Prostate gland (tissue), 2 donors: Measurements from ENCODE around the gene NTN5. TPM values are rescaled to one million over a fixed set of nuclear protein-coding genes. Genes with fewer than 3 reads are reported as not detected.
A peak's percentile ranks its signal among the peaks of the same experiment; 100 is the strongest.

Experiments used
- DNase-seq: peaks from one replicate; pipeline ENCODE4 v3.0.0-alpha.2; 2019; ENCODE audit warnings: low spot score
- H3K27ac ChIP-seq, 2 donors: fragments of 200-600 bp; sonication (generic); 2 replicates each; pipeline ENCODE4 v1.5.1; 2017 to 2019
- H3K27me3 ChIP-seq: fragments of 200-600 bp; sonication (generic); replicated peaks from 2 replicates; pipeline ENCODE4 v1.5.1; 2019; ENCODE audit not compliant: insufficient read depth
- H3K36me3 ChIP-seq, 2 donors: fragments of 200-600 bp; sonication (generic); 1 replicate in 1 of 2; 2 replicates in 1 of 2; pipeline versions ENCODE4 v1.5.1 to v1.8.1; 2017 to 2019
- H3K4me1 ChIP-seq: fragments of 200-600 bp; sonication (generic); replicated peaks from 2 replicates; pipeline ENCODE4 v1.5.1; 2019
- H3K4me3 ChIP-seq, 2 donors: fragments of 200-600 bp; sonication (generic); 2 replicates each; pipeline ENCODE4 v1.5.1; 2017 to 2019
- H3K9me3 ChIP-seq: fragments of 200-600 bp; sonication (generic); 2 replicates; pipeline ENCODE4 v1.5.1; 2017
- CTCF ChIP-seq, 4 experiments: fragments of 200-600 bp in 2 of 4; fragments of 450-650 bp in 2 of 4; sonication (generic) in 2 of 4; IDR thresholded peaks; 1 replicate in 3 of 4; 2 replicates in 1 of 4; pipeline ENCODE4 v1.5.1; 2016 to 2019; ENCODE audit warnings: antibody characterized with exemption in 4 of 4, mild to moderate bottlenecking in 2 of 4, moderate library complexity in 2 of 4
- POLR2A ChIP-seq: fragments of 450-650 bp; IDR thresholded peaks from one replicate; pipeline ENCODE4 v1.6.1; 2016; ENCODE audit warnings: antibody characterized with exemption, mild to moderate bottlenecking
- POLR2AphosphoS5 ChIP-seq: sonication (generic); formaldehyde crosslinking; IDR thresholded peaks from one replicate; pipeline ENCODE4 v1.6.1; 2017; ENCODE audit warnings: antibody characterized with exemption
- WGBS: methylation state at CpG from one replicate; pipeline ENCODE4 v1.1.5; 2018; 5-methylcytosine and 5-hydroxymethylcytosine counted together
- intact Hi-C: fragments of 100-400 bp; cut with DNase I; formaldehyde crosslinking; loops from one replicate; pipeline ENCODE4 v1.14.2; 2022
- total RNA-seq, 2 donors: library from RNA; depleted of rRNA; stranded (reverse); fragments of >200 nt; gene quantifications; one replicate each; pipeline ENCODE4 v1.1.0, GENCODE V29; 2016

NTN5 gene
- total RNA-seq, 2 donors from 2014 or later: 0.91 to 2.6 TPM

GRCh38 chr19:48629599-48630295, 43.1 kb downstream of the NTN5 start:
- H3K27ac ChIP-seq: peak overlapping the region; percentile 58 to 63
- no peaks in the 10 kb centered on the region for H3K27me3 ChIP-seq

GRCh38 chr19:48629297-48629598, 43.6 kb downstream of the NTN5 start:
- TF ChIP-seq CTCF (IDR thresholded peaks at IDR 0.05) (no peak), POLR2AphosphoS5 (no peak)
- 86% methylated on average over 16 of the region's 22 CpGs for WGBS
- H3K36me3 ChIP-seq: no peaks in the 10 kb centered on the region
- H3K4me1 ChIP-seq: peaks cover 10% of the 10 kb centered on the region
- no peak overlapping the region for H3K4me3 ChIP-seq
- DNase-seq: no peak
- intact Hi-C loops: no loop called here
- H3K9me3 ChIP-seq: no peaks in the 10 kb centered on the region
- no peaks in the 10 kb centered on the region for H3K27me3 ChIP-seq
- peak overlapping the region in 1 of 2 donors; percentile 58 for H3K27ac ChIP-seq

More at GRCh38 chr19:48629599-48630295, 43.1 kb downstream of the NTN5 start:
- DNase-seq: no peak
- TF ChIP-seq POLR2A (no peak), POLR2AphosphoS5 (peak; percentile 6), CTCF (IDR thresholded peaks at IDR 0.05) (no peak)
- WGBS: 57% methylated on average over 48 of the region's 48 CpGs
- Histone ChIP-seq H3K4me3 (no peak overlapping the region), H3K36me3 (no peaks in the 10 kb centered on the region), H3K4me1 (peaks cover 11% of the 10 kb centered on the region), H3K9me3 (no peaks in the 10 kb centered on the region)
- intact Hi-C loops: no loop called here

GRCh38 chr19:48628486-48629296, 44.1 kb downstream of the NTN5 start:
- TF ChIP-seq POLR2A (no peak), POLR2AphosphoS5 (no peak), CTCF (IDR thresholded peaks at IDR 0.05) (no peak)
- 80% methylated on average over 34 of the region's 34 CpGs for WGBS
- intact Hi-C loops: no loop called here
- Histone ChIP-seq H3K27ac (no peak overlapping the region), H3K9me3 (no peaks in the 10 kb centered on the region), H3K36me3 (no peaks in the 10 kb centered on the region), H3K4me1 (peaks cover 4% of the 10 kb centered on the region), H3K27me3 (no peaks in the 10 kb centered on the region), H3K4me3 (no peak overlapping the region)
- DNase-seq: no peak

GRCh38 chr19:48627865-48628314, 44.9 kb downstream of the NTN5 start:
- no peak for TF ChIP-seq CTCF (IDR thresholded peaks at IDR 0.05)
- TF ChIP-seq POLR2A: no peak
- no peak for TF ChIP-seq POLR2AphosphoS5
- Histone ChIP-seq H3K36me3 (no peaks in the 10 kb centered on the region), H3K4me1 (peaks cover 2% of the 10 kb centered on the region), H3K27me3 (no peaks in the 10 kb centered on the region), H3K4me3 (no peak overlapping the region), H3K9me3 (no peaks in the 10 kb centered on the region), H3K27ac (no peak overlapping the region)
- no peak for DNase-seq
- intact Hi-C loops: no loop called here
- 82% methylated on average over 17 of the region's 17 CpGs for WGBS
